GM10847 (cell line): ENCODE data around the gene NPHP4.

Experiments used
- POLR2A ChIP-seq: IDR thresholded peaks from 2 replicates; pipeline ENCODE4 v1.6.1; 2011; ENCODE audit not compliant: insufficient read length; ENCODE audit errors: extremely low read depth

Gene NPHP4

GRCh38 chr1:5877683-5878530 is 114.3 kb downstream of the NPHP4 start:
- no peak for TF ChIP-seq POLR2A

- no peak for TF ChIP-seq POLR2A
Observed at GRCh38 chr1:5877001-5877400, 115.2 kb downstream of the NPHP4 start.

- no peak for TF ChIP-seq POLR2A
Observed at GRCh38 chr1:5876094-5876650, 116.1 kb downstream of the NPHP4 start.

GRCh38 chr1:5875345-5875910 is 116.8 kb downstream of the NPHP4 start:
- no peak for TF ChIP-seq POLR2A

- TF ChIP-seq POLR2A: no peak
Observed at GRCh38 chr1:5874416-5875110, 117.7 kb downstream of the NPHP4 start.

- no peak for TF ChIP-seq POLR2A
Observed at GRCh38 chr1:5873556-5873955, 118.7 kb downstream of the NPHP4 start.

GRCh38 chr1:5872886-5873285 is 119.3 kb downstream of the NPHP4 start:
- TF ChIP-seq POLR2A: no peak

GRCh38 chr1:5868931-5869500 is 123.2 kb downstream of the NPHP4 start:
- no peak for TF ChIP-seq POLR2A

- no peak for TF ChIP-seq POLR2A
Observed at GRCh38 chr1:5865774-5866173, 126.5 kb downstream of the NPHP4 start.

GRCh38 chr1:5865056-5865455 is 127.2 kb downstream of the NPHP4 start:
- no peak for TF ChIP-seq POLR2A

GRCh38 chr1:5864256-5864655 is 128.0 kb downstream of the NPHP4 start:
- TF ChIP-seq POLR2A: no peak

- no peak for TF ChIP-seq POLR2A
Observed at GRCh38 chr1:5863238-5863637, 129.0 kb downstream of the NPHP4 start.

- TF ChIP-seq POLR2A: no peak
Observed at GRCh38 chr1:5861871-5862825, 130.1 kb downstream of the NPHP4 start.

- no peak for TF ChIP-seq POLR2A
Observed at GRCh38 chr1:5860277-5860676, 131.9 kb downstream of the NPHP4 start.
